Hematopoietic multipotent progenitor cell (in vitro differentiated cells): ENCODE results near the gene NAE1. TPM values are rescaled to one million over a fixed set of nuclear protein-coding genes. Genes with fewer than 3 reads are reported as not detected.
"Not testable (repeated sequence)": the region's sequence is repeated elsewhere in the genome, so short reads cannot be mapped to it uniquely, and the experiment has no call there.

ENCODE experiments used
- DNase-seq, 3 donors: peaks; one replicate each; pipeline ENCODE4 v3.0.0-alpha.2; 2011 to 2015; ENCODE audit warnings: low read depth in 2 of 3, low spot score in 2 of 3
- total RNA-seq: library from RNA; depleted of rRNA; stranded (reverse); fragments of >200 nt; gene quantifications from one replicate; pipeline ENCODE4 v1.2.3, GENCODE V29; 2012

Gene NAE1
- 17.2 TPM for total RNA-seq

DNA sequence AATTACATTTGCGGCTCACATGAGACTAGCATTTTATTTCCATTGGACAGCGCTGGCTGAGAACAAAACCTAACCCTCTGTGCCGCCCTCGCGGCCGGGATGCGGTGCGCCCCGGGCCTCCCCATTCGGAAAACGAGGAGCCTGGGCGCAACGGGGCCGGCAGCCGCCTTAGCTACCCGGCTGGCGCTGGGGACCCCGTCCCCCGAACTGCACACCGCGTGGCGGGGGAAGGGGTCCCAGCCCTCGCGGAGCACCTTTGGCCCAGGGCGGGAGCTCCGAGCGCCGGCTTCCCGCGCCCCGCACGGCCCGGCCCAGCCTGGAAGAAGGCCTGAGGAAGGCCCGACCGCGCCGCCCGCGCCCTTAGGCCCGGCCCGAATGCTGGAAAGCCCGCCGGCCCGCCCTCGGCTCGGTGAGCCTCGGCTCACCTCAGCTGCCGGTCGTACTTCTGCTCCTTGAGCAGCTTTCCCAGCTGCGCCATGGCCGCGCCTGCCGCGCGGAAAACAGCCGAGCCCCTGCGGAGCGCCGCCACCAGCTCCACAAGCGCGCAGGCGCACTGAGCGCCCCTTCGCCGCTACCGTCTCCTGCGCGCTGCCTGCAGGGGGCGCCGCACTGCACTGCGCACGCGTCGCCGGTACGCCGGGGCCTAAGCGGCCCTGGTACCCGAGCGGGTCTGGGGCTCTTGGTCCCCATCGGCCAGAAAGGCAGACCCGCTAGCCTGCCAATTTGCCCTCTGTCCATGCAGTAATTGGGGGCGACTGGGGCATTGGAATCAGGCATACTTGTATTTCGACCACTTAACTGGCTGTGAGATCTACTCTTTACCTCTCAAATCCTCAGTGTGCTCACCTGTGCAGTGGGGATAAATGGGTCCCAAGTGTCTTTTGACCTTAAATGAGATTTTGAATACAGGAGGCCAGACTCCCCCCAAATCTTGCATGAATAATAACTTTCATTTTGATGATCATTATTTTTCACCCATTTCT is at the start of gene NAE1:
Gene NAE1 (minus strand): TSS at position 555 of the 983 bp plus-strand sequence. CDS start 77 bp downstream, at position 478.
- DNase-seq = peak; percentile 89 to 97 (median 93)

DNA sequence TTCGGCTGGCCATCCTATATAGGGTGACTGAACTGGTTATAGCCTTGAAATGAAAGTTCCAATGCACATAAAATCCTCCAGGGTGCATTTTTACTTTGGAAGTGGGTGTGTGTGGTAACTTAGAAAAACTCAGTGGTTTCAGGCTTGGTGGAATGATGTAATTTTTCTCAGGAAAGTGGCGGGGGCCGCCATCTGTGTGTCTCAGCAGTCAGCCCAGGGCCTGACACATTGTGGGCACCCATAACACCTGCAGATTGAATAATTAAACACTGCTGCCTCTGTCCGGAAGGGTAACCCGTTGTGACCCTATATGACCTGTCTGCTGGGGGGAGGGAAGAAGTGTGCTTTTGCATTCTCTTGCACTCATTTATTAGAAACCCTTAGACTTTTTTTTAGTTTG is 47.3 kb upstream of the NAE1 start:
- peak in 2 of 3 donors; percentile 56 to 62 for DNase-seq

DNA sequence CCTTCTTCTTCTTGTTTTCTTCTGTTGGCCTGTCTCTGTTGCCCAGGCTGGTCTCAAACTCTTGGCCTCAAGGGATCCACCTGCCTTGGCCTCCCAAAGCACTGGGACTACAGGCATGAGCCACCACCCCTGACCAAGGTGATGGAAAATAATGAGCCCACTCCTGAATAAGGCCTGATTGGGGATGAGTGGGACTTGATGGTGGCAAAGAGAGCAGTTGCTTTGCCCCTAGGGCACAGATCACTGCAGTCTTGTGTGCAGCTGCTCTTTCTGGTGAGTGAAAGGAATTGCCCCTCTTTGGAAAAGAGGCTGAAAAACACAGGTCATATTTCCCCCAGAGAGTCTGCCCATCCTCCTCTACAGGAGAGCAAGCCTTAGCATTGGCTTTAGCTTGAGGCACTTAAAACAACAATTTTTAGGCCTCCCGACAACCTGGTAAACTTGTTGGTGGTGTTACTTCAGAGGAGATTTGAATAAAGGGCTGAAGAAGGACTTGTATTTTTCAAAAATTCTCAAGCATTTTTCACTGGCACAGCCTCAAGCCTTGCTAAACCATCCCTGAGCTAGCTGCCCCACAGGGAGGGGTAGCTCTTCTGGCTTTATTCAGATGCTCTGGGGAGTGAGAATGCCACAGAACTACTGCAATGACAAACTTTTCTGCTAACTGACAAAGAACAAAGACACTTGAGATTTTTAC is 43.5 kb upstream of the NAE1 start:
- peak in 1 of 3 donors; percentile 20 for DNase-seq

DNA sequence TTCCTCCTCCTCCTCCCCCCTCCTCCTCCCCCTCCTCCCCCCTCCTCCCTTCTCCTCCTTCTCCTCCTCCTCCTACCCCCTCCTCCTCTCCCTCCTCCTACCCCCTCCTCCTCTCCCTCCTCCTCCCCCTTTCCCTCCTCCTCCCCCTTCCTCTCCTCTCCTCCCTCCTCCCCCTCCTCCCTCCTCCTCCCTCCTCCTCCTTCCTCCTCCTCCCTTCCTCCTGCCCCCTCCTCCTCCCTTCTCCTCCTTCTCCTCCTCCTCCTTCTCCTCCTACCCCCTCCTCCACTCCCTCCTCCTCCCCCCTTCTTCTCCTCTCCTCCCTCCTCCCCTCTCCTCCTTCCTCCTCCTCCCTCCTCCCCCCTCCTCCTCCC is 42.9 kb upstream of the NAE1 start:
- DNase-seq = no peak

DNA sequence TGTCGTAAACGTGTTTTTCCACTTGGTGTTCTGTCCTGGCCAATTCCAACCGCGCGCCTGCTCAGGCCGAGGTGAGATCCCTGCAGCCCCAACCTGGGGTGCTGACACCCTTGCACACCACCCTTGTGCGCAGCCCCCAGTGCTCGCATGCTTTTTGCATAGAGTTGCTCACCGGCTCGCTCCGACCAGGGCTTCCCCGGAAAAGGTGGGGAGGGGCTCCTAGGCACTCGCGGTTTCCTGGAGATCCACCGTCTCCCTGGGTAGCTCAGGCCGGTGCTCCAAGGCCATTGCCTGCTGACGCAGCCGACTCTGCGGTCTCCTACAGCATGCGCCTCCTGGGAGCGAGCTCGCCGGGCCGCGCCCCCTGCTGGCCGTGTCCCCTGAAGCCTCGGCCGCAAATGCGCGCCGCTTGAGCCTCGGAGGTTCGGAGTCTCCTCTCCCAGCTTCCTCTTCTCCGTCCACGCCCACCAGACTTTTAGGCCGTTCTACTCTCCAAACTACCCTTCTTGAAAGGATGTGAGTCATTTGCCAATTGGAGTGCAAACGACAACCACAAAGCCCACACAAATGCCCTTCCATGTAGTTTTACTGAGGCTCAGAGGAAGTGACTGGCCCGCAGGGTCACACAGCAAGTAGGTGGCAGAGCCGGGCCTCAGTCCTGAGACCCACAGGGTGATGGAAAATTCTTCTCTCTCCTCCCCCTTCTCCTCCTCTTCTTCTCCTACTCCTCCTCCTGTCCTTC is 42.3 kb upstream of the NAE1 start:
- peak; percentile 74 to 100 (median 99) for DNase-seq

DNA sequence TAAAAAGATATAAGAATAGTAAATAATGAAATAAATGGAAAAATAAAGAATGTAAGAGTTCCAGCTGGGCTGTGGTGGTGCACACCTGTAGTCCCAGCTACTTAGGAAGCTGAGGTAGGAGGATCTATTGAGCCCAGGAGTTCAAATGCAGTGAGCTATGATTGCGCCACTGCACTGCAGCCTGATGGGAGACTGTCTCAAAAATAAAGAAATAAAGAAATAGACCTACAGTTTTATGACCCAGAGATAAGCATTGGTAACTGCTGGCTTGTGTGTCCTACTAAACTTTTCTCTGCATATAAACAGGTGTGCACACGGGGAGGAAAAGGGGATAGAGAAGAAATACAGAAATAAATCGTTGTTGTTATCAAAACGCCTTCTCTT is 41.8 kb upstream of the NAE1 start:
- no peak for DNase-seq

DNA sequence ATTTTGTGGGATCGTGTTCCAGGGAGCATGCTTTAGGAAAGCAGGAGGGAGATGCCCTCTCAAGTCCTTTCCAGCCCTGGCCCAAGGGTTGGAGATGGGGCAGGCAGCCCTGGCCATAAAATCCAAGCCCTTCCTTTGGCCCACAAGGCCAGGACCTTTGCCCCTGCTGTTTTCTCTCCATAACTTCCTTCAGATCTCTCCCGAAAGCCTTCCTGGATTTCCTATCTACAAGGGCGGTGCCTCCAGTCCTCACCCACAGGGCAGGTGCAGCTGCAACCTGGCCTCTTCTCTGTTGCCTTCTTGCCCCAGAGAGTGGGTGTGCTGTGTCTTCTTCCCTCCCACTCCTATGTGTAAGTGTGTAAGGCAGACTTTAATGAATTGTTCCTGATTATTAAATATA is 41.1 kb upstream of the NAE1 start:
- DNase-seq = no peak

DNA sequence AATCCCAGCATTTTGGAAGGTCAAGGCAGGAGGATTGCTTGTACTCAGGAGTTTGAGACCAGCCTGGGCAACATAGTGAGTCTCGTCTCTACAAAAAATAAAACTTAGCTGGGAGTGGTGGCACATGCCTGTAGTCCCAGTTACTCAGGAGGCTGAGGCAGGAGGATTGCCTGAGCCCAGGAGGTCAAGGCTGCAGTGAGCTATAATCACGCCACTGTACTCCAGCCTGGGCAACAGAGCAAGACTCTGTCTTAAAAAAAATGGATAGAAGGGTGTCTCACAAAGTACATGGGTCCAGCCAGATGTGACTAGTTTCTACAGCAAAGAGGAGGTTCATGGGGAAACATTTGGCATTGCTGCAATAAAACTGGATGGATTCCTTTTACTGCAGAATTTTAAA is 40.6 kb upstream of the NAE1 start:
- not testable (repeated sequence) for DNase-seq

DNA sequence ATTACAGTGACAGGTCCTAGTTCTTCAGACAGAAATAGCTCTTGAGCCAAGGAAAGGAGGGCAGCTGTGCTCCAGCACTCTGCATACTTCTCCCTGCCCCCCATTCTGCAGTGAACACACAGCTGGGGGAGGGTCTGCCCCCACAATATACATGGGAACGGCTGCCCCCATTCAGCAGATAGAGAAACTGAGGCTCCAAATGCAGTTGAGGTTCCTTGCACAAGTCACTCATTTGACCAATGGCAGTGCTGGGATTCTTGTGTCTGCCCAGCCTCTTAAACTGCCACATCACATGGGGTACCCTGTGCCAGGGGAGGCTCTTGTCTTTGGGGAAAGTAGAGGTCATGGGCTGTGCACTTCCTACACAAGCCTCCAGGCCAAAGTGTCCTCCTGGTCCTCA is 38.6 kb upstream of the NAE1 start:
- no peak for DNase-seq

DNA sequence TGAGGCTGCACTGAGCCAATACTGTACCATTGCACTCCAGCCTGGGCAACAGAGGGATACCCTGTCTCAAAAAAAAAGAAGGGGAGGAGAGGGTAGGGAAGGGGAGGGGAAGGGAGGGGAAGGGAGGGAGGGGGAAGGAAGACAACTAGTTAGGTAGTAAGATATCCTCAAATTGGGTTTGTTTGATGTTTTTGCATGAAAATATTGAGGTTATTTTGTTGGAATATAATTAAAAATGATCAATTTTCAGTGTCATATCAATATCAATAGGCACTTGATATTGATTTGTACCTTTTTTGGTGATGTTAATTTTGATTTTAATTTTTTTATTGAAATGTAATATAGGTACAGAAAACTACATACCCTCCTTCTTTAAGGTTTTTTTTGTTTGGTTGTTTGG is 32.9 kb upstream of the NAE1 start:
- no peak for DNase-seq

DNA sequence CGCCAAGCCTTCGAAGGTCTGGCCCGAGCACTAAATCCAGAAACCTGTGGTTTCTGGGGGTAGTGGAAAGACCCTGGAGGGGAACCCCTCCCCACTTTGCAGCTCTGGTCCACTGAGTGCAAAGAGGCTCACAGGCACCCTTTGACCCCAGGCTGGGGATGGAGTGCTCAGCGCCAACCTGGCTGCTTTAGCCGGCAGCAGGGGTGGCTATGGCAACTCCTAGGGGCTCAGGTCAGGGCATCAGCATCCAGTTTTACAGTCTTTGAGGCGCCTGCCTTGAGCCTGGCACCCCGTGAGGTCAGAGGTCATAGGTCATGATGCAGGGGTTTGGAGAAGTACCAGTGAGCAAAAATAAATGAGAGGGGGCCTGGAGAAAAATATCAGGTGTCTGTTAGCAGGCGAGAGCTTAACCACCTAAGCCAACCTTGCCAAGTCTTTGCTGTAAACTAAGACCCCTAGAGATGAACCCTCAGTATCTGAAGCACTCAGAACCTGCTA is 31.3 kb upstream of the NAE1 start:
- DNase-seq = no peak

DNA sequence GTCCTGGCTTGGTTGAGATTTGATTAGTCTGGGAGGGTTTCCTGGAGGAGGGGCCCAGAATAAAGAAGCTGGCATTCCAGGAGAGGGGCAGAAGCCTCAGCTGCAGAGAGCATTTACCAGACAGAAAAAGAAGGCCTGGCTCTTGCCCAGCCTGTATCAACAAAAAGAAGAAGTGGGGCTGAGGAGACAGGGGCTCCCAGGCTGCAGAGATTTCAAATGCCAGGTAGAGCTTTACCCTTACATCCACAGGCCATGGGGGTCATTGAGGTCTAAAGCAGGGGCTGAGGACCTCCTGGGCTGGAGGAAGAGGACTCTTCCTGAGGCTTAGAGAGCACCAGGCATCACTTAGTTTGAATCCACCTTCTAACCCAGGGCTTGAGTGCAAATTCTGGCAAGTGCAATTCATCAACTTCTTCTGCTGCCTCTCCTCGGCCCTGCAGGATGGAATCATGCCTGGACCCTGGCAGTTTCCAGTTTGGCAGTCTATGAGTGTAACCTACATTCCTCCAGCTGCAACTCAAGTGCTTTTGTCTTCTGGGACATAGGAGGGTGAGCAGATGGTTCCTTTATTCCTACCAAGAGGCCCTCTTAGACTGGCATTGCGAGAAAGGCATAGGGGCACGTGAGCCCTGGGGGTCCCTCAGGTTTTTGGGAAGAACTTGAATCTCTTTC is 28.8 kb upstream of the NAE1 start:
- DNase-seq = no peak

DNA sequence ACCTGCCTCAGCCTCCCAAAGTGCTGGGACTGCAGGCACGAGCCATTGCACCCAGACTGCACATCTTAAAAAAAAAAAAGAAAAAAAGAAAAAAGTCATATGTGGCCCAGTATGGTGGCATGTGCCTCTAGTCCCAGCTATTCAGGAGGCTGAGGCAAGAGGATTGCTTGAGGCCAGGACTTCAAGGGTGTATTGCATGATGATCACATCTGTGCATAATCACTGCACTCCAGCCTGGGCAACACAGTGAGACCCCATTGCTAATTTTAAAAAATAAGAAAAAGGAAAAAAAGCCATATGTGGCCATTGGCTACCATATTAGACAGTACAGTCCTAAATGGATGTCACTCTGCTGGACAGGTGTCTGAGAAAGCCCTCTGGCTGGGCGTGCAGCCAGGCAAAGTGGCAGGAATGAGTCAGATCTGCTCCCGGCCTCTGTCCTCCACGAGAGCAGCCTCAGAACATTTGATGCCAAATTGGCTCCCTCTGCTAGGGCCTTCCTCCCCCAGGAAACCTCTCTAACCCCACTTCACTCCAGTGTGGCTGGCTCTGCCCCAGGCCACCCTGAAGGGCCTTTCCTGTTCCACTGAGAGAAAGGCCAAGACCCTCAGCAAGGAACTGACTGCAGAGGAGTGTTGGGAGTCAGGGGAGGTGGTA is 28.1 kb upstream of the NAE1 start:
- no peak for DNase-seq

DNA sequence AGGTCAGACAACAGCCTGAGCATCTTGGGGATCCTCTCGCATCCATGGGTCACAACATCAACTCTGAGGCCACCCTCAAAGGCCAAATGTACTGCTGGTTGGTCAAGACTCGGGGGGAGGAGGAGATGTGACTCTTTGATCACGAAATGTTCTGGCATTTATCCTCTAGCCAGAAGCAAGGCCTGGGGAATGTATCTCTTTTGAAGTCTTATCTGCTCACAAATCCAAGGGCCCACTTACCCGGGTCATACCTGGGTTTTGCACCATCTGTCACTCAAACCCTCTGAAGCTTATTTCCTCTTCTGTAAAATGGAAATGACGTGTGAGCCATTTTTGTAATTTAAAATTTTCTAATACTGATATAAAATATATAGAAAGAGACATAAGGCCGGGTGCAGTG is 26.7 kb upstream of the NAE1 start:
- no peak for DNase-seq

DNA sequence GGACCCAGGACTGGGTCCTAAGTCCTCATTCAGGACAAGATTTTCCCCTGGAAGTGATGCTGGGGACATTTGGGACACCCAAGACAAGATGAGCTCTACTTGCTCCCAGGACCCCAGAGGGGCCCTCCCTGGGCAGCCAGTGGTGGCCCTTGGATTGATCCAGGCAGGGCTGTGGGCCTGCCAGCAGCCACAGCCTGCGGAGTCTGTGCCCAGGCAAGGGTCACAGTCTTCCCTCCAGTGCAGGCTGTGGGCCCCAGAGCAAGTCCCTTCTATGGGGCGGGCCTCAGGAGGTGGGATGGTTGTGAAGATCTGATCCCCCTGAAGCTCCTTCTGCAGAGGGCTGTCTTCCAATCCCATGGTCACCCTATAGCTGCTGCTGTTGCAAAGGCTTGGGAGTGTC is 26.0 kb upstream of the NAE1 start:
- no peak for DNase-seq

DNA sequence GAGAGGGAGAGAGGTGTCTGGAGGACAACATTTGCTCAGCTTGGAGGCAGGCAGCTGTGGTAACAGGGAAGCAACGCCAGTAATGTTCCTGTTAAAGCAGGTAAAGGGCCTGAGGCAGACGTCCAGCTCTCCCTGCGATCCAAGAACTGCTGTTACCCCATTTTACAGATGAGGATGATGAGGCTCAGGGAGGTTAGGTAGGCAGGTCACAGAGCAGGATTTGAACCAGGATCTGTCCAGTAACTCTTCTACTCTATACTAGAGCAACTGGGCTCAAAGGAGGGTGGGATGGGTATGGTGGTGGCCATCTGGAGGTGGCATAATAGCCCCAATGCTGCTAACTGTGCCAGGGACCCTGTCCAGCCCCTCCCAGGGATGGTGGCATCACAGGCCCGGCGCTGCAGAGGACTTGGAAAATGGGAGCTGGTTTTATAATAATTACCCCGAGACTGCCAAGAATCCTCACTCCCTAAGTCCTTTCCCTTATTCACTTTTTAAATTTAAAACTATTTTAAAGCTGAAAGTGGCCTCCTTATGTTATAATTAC is 25.5 kb upstream of the NAE1 start:
- DNase-seq = no peak

DNA sequence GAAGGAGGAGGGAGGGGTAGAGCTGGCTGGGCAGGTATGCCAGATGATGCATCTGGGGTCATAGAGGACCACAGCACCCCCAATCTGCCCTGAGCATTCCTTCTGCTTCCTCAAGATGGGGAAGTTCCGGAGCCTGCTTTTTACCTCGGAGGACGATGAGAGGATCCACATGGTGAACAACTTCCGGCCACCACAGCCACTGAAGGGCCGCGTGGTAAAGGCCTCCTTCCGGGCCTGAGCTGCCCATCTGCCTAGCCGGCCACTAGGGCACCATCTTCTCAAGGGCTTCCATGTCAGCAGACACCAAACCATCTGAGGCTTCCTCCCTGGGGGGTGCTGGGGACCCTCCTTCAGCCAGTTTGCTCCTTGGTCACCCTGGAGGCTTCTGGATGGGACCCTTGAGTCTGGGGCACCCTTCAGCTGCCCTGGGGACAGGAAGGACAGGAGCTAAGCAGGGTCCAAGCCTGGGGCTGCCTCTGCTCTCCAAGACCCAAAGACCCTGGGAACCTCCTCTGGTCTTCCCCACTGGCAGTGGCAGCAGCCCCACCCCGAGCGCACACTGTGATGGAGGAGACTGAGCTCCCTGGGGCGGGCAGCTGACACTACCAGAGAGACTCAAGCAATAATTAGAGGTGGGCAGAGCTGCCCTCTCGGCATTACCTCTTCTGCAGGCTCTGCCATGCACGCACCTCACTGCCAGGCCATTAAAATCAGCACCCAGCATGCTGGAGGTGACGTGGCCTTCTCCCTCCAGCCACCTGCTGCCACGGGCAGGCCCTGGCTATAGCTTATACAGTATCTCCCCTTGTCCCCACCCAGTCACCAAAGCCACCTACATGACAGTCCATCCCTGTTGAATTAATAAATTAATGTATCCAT is 22.7 kb upstream of the NAE1 start:
- DNase-seq = peak in 2 of 3 donors; percentile 73 to 88

DNA sequence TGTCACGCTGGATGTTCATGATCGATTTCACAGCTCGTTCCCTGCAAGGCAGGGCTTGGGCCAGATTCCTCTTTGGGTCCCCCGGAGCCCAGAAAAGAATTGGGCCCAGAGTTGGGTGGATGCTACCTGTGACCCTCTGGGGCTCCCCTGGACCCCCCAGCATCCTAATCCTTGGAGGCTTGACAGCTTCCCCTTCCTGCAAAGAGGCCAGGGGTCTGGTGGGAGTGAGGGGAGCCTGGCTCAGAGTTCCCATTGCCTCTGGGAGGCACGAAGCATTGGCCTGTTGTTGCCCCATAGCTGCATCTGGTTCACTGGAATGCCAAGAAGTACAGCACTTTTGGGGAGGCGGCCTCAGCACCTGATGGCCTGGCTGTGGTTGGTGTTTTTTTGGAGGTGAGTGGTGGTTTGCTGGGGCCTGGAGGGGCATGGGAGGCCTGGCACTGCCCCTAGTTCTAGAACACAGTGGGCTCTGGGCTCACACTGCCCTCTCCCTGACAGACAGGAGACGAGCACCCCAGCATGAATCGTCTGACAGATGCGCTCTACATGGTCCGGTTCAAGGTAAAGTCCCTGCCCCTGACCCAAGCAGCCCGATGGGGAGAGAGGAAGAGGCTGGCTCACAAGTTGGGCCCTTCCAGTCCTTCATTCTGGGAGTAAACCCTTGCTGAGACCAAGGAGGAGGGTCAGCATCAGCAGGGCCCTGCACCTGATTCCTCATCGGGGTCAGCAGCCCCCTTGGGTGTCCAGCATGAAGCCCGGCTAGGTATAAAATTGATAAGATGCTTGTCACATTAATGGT is 20.6 kb upstream of the NAE1 start:
- no peak for DNase-seq
